GM21447 (cell line): ENCODE measurements around the gene FGD5.
A peak's percentile ranks its signal among the peaks of the same experiment; 100 is the strongest.
"Not testable (repeated sequence)": the region's sequence is repeated elsewhere in the genome, so short reads cannot be mapped to it uniquely, and the experiment has no call there.

Experiments
- ATAC-seq: cut with Tn5 transposase; IDR thresholded peaks from one replicate; pipeline ENCODE4 v1.9.1; 2021; ENCODE audit not compliant: unreplicated experiment

FGD5 gene

DNA sequence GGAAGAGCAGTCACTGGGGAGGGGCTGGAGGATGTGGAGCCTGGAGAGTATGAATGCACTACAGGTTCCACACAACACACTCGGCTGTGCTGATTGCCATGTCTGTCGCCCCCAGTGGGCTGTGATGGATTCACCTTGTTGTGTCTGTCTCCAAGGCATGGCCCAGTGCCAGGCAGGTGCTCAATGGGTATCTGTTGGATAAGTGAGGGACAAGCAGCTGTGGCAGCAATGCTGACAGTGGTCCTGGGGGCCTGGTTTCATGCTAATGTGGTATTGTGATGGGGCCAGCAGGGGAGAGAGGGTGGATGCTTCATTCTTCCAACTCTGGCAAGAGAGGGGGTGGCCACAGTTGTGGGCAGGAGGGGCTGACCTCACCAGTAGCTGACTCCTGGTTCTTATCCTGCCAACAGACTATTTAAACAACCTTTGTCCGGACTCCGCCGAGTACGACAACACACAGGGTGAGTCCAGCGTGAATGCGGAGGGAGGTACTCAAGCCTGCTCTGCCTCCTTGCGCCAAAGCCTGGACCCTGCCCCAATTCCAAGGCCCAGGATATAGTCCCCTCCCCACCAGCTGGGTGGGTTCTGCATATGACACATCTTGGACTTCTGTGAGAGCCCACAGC is 81.3 kb downstream of the FGD5 start:
- no peak for ATAC-seq

DNA sequence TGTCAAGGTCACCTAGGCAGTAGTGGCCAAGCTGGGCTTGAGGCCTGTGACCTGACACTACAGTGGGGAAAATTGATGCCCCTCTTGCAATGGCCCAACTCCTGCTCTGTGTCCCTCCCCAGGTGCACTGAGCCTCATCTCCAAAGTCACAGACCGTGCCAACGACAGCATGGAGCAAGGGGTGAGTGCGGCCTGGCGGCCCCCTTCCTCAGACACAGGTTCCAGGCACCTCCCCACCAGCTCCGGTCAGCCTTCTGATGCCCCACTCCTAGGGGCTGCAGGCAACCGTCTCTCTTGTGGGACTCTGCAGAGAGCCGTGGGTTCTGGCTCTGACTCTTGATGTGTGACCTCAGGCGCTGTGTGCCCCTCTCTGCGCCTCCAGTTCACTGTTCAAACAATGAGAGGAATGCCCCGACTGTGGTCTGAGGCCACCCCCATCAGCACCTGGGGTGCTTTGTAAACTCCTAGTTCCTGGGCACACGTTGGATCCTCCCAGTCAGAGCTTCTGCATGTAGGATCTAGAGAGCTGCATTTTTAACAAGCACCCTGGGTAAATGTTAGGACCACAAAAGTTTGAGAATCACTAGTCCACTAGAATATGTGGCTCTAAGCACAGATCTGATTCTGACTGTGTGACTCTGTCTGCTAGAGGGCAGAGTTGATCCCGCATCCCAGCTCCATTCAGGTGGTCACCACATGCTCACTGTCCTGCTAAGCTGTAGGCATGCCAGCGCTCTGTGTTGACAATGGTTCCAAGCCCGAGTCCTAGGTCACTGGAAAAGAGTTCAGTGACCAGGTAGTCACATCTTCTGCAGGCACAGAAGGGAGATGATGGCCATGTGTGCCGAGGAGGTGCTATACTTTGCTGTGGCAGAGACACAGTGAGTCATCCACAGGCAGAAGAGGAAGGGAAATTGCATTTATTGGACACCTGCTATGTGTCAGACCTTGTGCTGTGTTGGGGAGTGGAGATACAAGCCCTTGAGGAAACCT is 82.4 kb downstream of the FGD5 start:
- ATAC-seq = no peak

DNA sequence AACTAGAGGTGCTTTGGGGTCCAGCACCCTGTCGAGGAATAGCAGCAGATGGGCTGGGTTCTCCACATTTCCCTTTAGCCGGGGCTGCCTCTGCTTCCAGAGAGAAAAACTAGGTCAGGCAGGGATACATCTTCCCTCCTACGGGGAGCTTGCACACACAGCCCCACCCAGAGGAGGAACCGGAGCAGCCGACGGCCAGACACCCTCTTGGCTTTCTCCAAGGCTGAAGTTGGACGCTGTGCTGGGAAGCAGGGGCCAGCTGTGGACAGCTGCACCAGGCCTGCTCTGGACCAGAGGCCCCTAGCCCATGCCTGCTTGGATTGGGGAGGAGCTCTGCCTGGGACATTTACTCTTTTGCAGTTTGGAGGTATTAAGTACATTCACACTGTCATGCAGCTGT is 84.0 kb downstream of the FGD5 start:
- ATAC-seq = no peak

DNA sequence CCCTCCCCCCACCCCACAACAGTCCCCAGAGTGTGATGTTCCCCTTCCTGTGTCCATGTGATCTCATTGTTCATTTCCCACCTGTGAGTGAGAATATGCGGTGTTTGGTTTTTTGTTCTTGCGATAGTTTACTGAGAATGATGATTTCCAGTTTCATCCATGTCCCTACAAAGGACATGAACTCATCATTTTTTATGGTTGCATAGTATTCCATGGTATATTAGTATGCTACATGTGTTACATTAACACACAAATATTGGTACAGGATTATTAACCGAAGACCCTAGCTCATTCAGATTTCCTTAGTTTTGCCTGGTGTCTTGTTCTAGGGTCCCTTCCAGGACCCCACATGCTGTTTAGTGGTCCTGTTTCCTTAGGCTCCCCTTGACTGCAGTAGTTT is 84.7 kb downstream of the FGD5 start:
- not testable (repeated sequence) for ATAC-seq

DNA sequence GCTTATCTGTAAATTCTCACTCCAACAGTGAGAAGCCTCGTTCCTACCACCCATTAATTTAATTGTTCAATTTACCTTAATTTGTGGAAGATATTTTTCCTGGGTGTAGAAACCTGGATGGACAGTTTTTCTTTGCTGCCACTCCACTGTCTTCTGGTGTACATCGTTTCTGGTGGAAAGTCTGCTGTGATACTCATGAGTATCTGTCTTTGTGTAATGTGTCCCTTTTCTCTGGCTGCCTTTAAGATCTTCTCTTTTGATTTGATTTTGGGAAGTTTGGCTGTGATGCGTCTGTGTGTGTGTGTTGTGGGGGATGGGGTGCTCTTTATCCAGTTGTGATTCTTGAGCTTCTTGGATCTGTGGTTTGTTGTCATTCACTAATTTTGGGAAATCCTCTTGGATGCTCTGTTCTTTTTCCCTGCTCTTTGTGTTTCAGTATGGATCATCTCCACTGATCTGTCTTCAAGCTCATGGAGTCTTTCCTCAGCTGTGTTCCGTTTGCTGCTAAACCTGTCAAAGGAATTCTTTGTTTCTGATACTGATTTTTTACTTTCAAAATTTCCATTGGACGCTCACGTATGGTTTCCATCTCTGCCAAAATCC is 86.4 kb downstream of the FGD5 start:
- ATAC-seq = no peak

DNA sequence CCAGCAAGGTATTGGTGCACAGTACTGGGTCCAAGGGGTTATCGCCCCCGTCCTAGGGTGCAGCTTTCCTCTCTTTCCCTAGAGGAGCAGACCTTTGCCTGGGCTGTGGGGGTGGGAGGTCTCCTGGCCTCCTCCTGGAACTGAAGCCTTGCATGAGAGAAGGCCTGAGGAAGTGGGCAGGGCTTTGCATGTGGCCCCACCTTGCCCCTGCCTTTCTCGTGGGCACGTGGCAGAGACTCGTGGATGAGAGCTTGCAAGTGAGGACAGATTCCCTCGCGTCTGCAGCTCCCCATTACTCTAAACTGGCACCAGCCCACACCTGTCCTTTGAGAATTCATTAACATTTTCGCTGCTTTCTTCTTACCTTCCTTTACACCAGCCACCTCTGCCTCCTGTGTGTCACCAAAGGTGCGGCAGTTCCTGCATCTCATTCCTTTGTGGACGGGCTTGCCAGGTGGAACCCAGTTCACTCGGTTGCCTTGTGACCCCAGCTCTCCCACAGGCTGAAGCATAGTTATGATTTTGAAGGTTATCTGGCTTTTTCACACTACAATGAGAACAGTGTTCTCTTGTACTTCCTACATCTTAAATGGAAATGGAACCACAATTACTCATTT is 87.7 kb downstream of the FGD5 start:
- no peak for ATAC-seq

DNA sequence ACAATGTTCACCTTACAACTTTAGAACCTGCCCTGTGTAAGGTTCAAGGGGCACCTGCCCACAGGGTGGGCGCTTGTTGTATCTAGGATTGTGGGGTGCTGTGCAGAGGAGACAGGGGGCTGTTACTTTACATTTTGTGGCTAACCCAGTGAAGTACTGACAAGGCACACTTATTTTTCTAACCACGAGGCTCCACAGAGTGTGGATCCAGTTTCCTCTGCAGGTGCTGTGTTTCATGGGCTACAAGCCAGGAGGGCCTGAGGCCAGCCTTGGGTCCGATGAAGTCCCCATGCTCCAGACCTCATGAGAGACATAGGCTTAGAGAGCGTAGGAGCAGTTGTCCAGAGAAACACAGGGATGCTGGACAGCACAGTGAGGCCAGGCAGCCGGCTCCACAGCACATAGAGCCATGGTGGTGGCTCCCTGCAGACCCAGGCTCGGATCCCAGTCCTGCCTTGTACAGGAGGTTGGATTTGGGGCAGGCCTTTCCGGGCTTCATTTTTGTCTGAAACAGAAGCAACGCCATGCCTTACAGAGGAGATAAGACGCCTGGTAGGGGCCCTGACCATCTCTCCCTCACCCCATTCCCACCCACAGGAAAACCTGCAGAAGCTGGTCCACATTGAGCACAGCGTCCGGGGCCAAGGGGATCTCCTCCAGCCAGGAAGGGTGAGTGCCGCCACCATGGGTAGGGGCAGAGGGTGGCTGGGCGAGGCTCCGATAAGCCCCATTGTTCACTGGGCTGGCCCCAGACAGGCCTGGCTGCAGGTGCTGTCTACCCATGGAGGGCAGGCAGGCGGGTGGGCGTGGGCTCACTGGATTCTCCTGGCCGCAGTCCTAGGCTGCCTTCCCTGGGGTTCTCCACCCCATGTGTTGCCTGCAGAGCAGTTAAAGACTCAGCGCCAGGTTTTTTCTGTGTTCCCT is 88.5 kb downstream of the FGD5 start:
- ATAC-seq = no peak

DNA sequence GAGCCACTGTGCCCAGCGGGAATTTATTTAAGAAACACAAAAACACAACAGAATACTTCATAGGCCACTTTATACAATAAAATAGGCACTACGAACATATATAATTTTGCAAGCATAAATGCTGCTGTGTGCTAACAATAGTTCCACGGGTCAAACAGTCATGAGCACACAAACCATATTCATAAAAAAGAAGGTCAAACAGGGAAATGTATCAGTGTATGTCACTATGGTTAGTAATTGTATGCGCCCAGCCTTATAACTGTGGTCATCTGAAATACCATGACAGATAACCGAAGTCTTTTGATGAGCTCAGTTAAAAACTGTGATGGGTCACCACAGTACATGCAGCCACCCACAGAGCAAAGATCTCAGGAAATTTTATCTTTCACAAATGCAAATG is 90.5 kb downstream of the FGD5 start:
- no peak for ATAC-seq

DNA sequence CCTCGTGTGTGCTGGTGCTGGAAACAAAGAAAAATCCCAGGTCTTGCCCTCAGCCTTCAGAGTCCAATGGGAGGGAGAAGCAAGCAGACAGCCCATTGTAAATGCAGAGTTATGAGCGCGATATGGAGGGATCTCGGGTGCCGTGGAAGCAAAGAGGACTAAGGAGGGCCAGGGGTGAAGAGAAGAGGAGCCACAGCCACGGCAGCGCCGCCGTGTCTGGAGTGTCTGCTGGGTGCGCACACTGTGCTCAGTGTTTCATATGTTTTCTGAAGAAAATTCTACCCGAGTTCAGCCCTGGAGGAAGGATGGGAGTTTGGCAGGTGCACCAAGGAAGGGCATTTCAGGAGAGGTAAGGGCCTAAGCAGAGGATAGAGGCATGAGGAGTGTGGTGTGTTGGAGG is 92.9 kb downstream of the FGD5 start:
- ATAC-seq = no peak

DNA sequence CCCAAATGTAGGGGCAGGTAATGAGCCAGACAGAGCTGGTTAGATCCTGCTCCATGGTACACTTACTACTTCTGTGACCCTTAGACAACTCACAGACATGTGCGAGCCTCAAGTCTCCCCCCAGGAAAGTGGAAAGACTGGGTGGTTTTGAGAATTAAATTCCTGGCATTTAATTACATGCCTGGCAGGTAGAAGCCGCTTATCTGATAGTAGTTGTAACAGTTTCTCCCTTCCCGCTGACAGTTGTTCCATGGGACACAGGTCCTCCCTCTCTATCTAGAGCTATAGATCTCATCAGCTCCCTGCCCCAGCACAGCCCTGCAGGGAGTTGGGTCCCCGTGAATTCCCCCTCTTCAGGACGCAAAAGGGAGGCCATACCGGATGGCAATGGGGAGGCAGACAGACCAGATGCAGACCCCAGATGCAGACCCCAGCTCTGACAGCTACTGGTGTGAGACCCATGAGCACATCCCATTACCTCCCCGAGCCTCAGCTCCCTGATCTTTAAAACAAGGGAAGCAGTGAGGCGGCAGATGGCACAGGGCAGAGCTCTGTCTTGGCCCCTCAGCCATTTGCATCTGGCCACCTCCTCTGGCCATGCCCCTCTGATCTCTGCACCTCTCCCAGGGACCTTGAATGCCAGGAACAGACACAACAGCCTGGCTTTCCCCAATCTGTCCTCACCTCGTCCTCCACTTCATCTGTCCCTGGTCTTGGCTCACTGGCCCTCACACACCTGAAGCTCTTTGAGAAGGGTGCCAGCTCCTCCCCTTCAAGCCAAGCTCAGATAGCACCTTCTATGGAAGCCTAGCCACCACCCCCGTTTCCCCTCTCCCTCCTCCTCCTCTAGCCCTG is 94.5 kb downstream of the FGD5 start:
- no peak for ATAC-seq

DNA sequence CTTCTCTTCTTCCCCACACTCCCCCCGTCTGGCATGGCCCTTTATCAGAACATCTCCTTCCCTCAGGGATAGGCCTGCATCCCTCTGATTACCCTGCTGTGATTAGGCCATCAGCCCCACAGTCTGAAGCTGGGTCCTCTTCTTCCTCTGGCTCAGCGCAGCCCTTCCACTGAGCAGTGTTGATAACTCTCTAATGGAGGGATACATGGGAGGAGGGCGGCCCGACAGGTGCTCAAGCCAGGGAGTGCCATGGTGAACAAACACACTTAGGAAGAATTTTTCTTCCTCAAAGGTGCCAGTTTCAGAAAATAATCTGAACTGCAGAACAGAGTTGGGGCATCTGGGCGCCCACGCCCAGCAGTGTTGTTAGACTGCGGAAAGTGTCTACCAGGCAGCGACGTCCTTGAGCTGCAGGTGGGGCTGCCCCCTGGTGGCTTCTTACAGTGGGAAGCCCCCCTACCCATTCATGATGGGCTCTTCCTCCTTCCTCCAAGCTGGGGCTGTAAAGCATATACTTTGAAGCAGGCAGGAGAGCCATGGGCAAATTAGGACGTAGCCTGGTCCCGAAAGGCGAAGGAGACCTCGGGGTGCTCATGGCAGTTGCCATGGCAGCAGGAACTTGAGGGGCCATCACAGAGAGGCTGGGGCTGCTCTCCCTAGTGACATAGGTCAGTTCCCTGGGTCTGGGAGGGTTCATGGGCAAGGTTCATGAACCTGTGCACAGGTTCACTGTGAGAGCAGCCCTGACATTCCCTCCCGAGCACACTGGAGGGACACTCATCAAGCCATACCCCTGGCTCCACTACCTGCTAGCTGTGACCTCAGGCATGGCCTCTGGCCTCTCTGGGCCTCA is 95.4 kb downstream of the FGD5 start:
- no peak for ATAC-seq

DNA sequence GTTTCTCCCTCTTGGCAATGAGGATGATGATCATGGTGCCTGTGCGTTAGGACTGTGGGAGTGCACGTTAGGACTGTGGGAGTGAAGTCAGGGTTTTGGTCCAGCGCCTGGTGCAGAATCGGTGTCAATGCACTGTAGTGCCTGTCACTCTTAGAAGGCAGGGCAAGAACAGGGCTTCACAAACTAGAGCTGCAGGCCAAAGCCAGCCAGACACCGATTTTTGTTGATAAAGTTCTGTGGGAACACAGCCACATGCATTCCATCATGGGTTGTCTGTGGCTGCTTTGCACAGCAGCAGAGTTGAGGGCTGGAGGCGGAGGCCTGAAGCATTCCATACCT is 96.0 kb downstream of the FGD5 start:
- ATAC-seq = no peak

DNA sequence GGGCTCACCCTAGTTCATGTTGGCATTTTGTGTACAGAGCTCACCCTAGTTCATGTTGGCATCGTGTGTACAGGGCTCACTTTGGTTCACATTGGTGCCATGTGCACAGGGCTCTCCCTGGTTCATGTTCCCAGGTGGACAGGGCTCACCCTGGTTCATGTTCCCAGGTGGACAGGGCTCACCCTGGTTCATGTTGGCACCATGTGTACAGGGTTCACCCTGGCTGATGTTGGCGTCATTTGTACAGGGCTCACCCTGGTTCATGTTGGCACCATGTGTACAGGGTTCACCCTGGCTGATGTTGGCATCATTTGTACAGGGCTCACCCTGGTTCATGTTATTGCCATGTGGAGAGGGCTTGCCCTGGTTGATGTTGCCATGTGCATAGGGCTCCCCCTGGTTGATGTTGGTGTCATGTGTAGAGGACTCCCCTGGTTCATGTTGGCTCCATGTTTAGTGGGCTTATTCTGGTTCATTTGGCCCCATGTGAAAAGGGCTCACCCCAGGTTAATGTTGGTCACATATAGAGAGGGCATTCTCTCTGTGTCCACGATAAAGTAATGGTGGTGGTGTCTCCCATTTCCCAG is 97.0 kb downstream of the FGD5 start:
- ATAC-seq = no peak

DNA sequence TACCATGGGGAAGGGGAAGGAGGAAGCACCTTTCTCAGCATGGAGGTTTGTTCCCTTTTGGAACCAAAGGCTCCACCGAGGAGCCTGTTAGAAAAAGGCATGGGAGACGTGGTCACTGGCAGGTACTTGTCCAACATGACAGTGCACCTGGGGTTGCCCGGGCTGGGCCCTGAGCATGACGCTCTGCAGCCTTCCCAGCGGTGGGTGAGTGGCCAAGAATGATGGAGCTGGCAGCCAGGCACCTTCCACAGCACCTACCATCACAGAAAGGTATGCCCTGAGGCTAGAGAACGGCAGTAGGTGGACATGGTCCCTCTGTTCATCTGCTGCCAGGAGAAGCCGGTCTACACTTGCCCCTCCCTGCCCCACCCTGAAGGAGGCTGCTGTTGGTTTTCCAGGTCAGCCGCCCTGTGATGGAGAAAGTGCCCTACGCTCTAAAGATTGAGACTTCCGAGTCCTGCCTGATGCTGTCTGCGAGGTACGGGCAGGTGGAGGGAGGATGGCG is 99.6 kb downstream of the FGD5 start:
- ATAC-seq = no peak

DNA sequence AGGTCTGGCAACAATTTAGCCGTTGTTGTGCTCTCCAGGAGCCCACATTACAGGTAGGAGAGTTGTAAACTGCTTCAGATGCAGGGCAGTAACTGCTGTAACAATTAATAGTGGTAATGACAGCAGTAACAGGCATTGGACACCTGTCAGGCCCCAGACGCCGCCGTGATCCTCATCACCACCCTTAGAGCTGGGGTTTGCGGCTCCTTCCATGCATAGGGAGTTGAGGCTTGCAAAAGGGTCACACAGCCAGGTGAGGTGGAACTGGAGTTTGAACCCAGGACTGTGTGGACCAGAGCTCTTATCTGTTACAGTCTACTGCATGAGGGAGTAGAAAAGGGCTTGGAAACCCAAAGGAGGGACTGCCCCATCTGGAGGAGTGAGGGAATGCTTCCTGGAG is 101.8 kb downstream of the FGD5 start:
- ATAC-seq = no peak

DNA sequence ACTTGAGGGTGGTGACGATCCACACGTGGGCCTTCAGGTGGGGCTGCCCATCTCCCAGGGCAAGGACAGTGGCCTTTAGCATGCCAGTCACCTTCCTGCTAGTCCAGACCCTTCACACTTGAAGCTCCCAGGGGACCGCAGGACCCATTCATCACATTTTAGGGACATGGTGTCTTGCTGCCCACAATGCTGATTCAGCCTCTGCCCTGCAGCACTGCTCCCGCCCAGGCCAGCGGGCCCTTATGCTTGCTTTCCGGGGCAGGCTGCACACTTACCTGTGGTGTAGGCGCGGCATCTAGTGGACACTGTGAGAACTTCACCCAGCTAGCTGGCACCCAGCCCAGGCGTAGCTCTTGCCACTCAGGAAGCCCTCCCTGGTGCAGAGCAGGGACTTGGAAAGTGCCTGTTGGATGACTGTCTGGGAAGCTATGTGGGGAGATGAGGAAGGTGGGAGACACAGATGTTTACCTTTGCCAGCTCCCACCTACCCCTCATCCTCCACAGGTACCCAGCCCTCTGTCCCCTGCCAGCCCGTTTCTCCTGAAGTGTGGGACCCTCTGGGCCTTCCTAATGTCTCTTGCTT is 102.4 kb downstream of the FGD5 start:
- ATAC-seq = peak; percentile 67

DNA sequence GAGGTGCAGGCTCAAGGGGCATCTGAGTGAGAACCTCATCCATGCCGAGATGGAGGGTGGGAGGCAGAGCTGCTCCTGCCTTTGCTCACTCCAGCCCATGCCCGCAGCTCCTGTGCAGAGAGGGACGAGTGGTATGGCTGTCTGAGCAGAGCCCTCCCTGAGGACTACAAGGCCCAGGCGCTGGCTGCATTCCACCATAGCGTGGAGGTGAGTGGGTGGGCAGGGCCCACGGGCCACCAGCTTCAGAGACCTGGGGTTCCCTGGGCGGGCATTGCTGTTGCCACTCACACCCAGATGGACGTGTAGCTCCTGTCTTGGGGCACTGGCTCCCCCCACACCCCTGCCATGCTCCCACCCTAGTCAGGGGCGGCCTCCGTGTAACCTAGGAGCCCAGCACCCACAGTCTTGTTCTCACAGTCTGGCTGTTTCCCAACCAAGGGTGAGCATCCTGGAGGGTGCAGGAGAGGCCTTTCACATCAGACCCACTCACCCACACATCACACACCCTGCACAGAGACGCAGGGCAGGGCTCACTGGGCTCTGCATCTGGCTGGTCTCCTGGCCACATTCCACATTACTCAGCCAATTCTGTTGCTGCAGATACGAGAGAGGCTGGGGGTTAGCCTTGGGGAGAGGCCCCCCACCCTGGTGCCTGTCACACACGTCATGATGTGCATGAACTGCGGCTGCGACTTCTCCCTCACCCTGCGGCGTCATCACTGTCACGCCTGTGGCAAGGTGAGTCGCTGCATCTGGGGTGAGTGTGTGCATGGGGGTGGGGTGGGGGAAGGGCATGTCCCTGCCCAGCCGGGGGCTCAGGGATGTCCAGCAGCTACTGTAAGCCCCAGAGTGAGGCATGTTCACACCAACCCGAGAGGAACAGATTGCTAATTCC is 103.3 kb downstream of the FGD5 start:
- no peak for ATAC-seq
